ENCODE data around the gene IER3. TPM values are rescaled to one million over a fixed set of nuclear protein-coding genes. Genes with fewer than 3 reads are reported as not detected.
A peak's percentile ranks its signal among the peaks of the same experiment; 100 is the strongest.

Gene IER3
- total RNA-seq, 1 donor from 2014 or later = 131 TPM

- Mint-ChIP-seq H3K36me3 (no peaks in the 10 kb centered on the region), H3K4me3 (no peak overlapping the region), H3K27me3 (ENCODE audit: low read depth) (no peaks in the 10 kb centered on the region), H3K4me1 (peaks cover 53% of the 10 kb centered on the region), H3K27ac (no peak overlapping the region), H3K9me3 (no peaks in the 10 kb centered on the region)
- TF ChIP-seq CTCF (IDR thresholded peaks at IDR 0.05; ENCODE audit: unreplicated experiment) = no peak
- DNase-seq (ENCODE audit: low spot score in 2 of 2, unreplicated experiment in 2 of 2) = no peak
These were observed 30.4 kb upstream of the IER3 start for GRCh38 chr6:30774701-30775100.

GRCh38 chr6:30770592-30770991 lies 26.2 kb upstream of the IER3 start:
- H3K27ac Mint-ChIP-seq = peak overlapping the region; percentile 99
- peaks cover 59% of the 10 kb centered on the region for H3K4me1 Mint-ChIP-seq

GRCh38 chr6:30769853-30770524 lies 25.6 kb upstream of the IER3 start:
- no peaks in the 10 kb centered on the region for H3K36me3 Mint-ChIP-seq
- H3K9me3 Mint-ChIP-seq = no peaks in the 10 kb centered on the region
- peaks cover 63% of the 10 kb centered on the region for H3K4me1 Mint-ChIP-seq
- peak overlapping the region; percentile 99 for H3K27ac Mint-ChIP-seq
- DNase-seq (ENCODE audit: low spot score in 2 of 2, unreplicated experiment in 2 of 2) = no peak
- H3K27me3 Mint-ChIP-seq (ENCODE audit: low read depth) = no peaks in the 10 kb centered on the region
- no peak for TF ChIP-seq CTCF (IDR thresholded peaks at IDR 0.05; ENCODE audit: unreplicated experiment)
- peak overlapping the region; percentile 51 for H3K4me3 Mint-ChIP-seq

More at GRCh38 chr6:30770592-30770991, 26.2 kb upstream of the IER3 start:
- Mint-ChIP-seq H3K36me3 (no peaks in the 10 kb centered on the region), H3K4me3 (no peak overlapping the region), H3K27me3 (ENCODE audit: low read depth) (no peaks in the 10 kb centered on the region), H3K9me3 (no peaks in the 10 kb centered on the region)
- no peak for DNase-seq (ENCODE audit: low spot score in 2 of 2, unreplicated experiment in 2 of 2)
- TF ChIP-seq CTCF (IDR thresholded peaks at IDR 0.05; ENCODE audit: unreplicated experiment) = no peak

- no peaks in the 10 kb centered on the region for H3K27me3 Mint-ChIP-seq (ENCODE audit: low read depth)
- peak in 1 of 2 experiments; percentile 63 for DNase-seq (ENCODE audit: low spot score in 2 of 2, unreplicated experiment in 2 of 2)
- peak overlapping the region; percentile 51 for H3K4me3 Mint-ChIP-seq
- no peaks in the 10 kb centered on the region for H3K9me3 Mint-ChIP-seq
- peaks cover 67% of the 10 kb centered on the region for H3K4me1 Mint-ChIP-seq
- no peaks in the 10 kb centered on the region for H3K36me3 Mint-ChIP-seq
- TF ChIP-seq CTCF (IDR thresholded peaks at IDR 0.05; ENCODE audit: unreplicated experiment) = no peak
- peak overlapping the region; percentile 99 for H3K27ac Mint-ChIP-seq
These were observed 24.9 kb upstream of the IER3 start for GRCh38 chr6:30769088-30769852.

- no peak for TF ChIP-seq CTCF (IDR thresholded peaks at IDR 0.05; ENCODE audit: unreplicated experiment)
- no peaks in the 10 kb centered on the region for H3K36me3 Mint-ChIP-seq
- H3K27me3 Mint-ChIP-seq (ENCODE audit: low read depth) = no peaks in the 10 kb centered on the region
- peaks cover 68% of the 10 kb centered on the region for H3K4me1 Mint-ChIP-seq
- peak overlapping the region; percentile 99 for H3K27ac Mint-ChIP-seq
- no peak for DNase-seq (ENCODE audit: low spot score in 2 of 2, unreplicated experiment in 2 of 2)
- no peaks in the 10 kb centered on the region for H3K9me3 Mint-ChIP-seq
- H3K4me3 Mint-ChIP-seq = peak overlapping the region; percentile 3
These were observed 24.3 kb upstream of the IER3 start for GRCh38 chr6:30768634-30769087.

All from mesothelial cell of epicardium (in vitro differentiated cells).